ENCODE data around the gene MOB3B.

MOB3B gene

DNA sequence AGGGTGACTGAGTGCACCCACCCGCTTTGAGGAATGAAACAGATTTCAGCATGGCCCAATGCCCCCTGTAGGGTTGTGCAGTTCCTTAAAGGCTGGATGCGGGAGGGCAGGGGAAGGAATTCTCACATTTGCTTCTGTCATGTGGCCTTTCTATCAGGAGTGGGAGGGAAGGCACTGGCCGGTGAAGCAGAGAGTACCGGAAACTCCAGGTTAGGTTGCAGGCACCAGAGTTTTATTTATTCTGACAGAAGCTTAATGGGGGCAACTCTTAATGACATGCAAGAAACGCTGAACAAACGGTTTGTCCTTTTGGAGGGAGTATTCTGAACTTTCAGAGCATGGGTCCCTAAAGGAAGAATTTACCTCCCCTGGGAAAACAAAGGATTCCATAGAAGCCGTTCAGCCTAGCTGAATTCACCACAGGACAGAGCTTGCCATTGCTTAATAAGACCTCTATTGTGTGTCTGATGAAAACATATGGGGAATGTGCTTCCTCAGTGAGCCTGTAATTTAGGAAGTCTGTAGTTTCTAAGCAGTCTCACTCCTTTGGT lies 188.6 kb downstream of the MOB3B start:
- DNase-seq (ENCODE audit: low read depth) = no peak
- TF ChIP-seq, protein P1, sequence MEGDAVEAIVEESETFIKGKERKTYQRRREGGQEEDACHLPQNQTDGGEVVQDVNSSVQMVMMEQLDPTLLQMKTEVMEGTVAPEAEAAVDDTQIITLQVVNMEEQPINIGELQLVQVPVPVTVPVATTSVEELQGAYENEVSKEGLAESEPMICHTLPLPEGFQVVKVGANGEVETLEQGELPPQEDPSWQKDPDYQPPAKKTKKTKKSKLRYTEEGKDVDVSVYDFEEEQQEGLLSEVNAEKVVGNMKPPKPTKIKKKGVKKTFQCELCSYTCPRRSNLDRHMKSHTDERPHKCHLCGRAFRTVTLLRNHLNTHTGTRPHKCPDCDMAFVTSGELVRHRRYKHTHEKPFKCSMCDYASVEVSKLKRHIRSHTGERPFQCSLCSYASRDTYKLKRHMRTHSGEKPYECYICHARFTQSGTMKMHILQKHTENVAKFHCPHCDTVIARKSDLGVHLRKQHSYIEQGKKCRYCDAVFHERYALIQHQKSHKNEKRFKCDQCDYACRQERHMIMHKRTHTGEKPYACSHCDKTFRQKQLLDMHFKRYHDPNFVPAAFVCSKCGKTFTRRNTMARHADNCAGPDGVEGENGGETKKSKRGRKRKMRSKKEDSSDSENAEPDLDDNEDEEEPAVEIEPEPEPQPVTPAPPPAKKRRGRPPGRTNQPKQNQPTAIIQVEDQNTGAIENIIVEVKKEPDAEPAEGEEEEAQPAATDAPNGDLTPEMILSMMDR (IDR thresholded peaks at IDR 0.05; ENCODE audit: insufficient read depth, low read depth, low read length, missing control alignments) = no peak
- H3K4me3 ChIP-seq (ENCODE audit: low read depth, low read length) = no peak overlapping the region

DNA sequence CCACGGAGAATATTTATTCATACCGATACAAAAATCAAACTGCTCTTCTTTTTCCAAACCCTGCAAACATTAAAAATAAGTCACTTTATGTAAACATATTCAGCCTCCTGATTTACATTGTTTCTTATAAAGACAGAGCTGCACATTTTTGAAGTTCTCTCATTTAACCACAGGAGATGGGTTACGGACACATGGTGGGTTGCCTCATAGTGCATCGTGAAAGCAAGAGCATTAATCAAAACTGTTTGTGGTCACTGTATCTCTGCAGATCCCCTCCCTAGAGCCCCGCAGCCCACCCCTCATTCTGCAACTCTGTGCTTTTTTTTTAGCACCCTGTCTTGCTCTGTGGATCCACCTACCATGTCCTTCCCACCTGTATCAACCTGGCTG lies 189.3 kb downstream of the MOB3B start:
- H3K4me3 ChIP-seq (ENCODE audit: low read depth, low read length) = no peak overlapping the region
- TF ChIP-seq, protein P1 (IDR thresholded peaks at IDR 0.05; ENCODE audit: insufficient read depth, low read depth, low read length, missing control alignments) = no peak
- DNase-seq (ENCODE audit: low read depth) = no peak

DNA sequence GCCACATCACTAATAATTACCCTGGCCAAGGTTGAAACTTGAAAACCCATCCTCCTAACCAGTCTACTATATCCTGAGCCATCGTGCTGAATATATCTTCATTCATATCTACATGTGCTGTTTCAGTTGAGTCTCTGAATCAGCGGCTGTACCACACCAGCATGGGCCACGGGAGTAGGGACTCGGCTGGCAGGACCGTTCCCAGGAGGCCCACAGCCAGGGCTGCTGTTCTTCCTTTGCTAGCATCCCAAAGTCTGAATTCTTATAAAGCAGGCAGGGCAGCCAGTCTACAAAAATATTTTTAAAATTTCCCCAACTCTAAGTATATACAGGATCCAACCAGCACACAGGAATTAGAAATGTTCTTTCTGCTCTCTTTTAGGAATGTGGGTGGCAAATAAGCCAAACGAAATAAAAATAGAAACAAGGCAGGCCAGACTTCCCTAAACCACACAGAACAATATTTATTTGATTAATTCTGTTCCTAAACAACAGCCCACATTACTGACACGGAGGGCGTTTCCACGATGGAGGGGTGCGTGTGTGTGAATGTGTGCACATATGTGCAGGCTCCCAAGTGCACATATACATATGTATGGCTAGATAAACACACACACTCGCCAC lies 189.8 kb downstream of the MOB3B start:
- TF ChIP-seq, protein P1 (IDR thresholded peaks at IDR 0.05; ENCODE audit: insufficient read depth, low read depth, low read length, missing control alignments) = no peak
- no peak for DNase-seq (ENCODE audit: low read depth)
- H3K4me3 ChIP-seq (ENCODE audit: low read depth, low read length) = no peak overlapping the region

DNA sequence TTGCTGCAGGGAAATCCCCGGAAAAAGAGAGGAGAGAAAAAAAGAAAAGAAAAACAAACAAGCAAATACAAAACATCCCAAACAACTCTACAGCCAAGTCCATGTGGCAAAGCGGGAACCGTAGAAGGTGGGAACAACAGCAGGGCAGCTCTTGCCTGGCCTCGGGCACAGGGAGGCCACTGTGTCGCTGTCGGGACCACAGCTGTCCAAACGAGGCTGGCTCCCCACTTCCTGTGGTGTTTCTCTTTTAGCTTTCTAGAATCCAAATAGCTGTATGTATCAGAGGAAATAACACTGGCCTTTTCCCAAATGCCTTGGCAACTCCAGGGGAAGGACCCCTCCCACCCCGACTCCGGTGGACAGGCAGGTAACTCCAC lies 191.1 kb downstream of the MOB3B start:
- no peak for DNase-seq (ENCODE audit: low read depth)
- TF ChIP-seq, protein P1 (IDR thresholded peaks at IDR 0.05; ENCODE audit: insufficient read depth, low read depth, low read length, missing control alignments) = no peak
- H3K4me3 ChIP-seq (ENCODE audit: low read depth, low read length) = no peak overlapping the region

DNA sequence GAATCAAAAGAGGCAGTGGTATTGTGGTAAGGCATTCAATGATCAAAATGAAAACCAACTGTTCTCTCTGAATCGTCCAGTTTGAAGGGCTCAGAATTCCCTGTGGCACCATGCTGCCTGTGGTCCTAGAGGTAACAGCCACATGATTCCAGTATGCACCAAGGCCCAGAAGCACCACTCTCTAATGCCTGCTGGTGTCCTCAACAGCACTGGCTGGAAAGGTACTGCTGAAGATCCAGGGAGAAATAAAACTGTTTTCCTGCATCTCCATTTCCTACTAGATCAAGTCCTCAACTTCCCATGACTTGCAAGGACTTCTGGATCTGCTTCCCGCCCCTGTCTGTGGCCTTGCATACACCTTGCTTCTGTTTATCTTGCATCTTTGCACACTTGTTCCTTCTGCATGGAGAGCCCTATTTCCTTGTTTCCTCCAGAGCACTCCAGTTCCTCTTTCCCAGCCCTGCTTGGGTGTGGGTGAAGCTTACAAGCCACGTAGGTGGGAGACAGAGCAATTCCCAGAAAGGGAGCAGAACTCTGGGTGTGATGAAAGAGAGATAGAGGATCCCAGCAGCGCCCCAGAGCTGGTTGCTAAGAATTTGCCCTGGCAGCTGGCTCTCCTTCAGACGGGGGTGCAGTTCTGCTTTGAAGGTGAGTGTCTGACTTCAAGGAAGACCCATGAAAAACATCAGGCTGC lies 191.6 kb downstream of the MOB3B start:
- TF ChIP-seq, protein P1 (IDR thresholded peaks at IDR 0.05; ENCODE audit: insufficient read depth, low read depth, low read length, missing control alignments) = no peak
- DNase-seq (ENCODE audit: low read depth) = no peak
- no peak overlapping the region for H3K4me3 ChIP-seq (ENCODE audit: low read depth, low read length)

- TF ChIP-seq, protein P1 (IDR thresholded peaks at IDR 0.05; ENCODE audit: insufficient read depth, low read depth, low read length, missing control alignments) = no peak
- DNase-seq (ENCODE audit: low read depth) = no peak
- no peak overlapping the region for H3K4me3 ChIP-seq (ENCODE audit: low read depth, low read length)
Observed at GRCh38 chr9:27337236-27337635, 192.4 kb downstream of the MOB3B start.
